ENCODE results near the gene NPHP4.

- TF ChIP-seq POLR2A (IDR thresholded peaks at IDR 0.05): no peak
- TF ChIP-seq CTCF (IDR thresholded peaks at IDR 0.05): no peak
These were observed 33.1 kb downstream of the NPHP4 start for GRCh38 chr1:5959087-5959486.

Measured in lower leg skin (tissue), 3 donors.